Sigmoid colon (tissue), 7 donors: Measurements from ENCODE around the gene BATF2. TPM values are rescaled to one million over a fixed set of nuclear protein-coding genes. Genes with fewer than 3 reads are reported as not detected.
A peak's percentile ranks its signal among the peaks of the same experiment; 100 is the strongest.

Source experiments
- DNase-seq: peaks from one replicate; pipeline ENCODE4 v3.0.0-alpha.2; 2019
- H3K27ac ChIP-seq, 4 donors: fragments of 200-600 bp; sonication (generic); one replicate each; pipeline ENCODE4 v1.5.1; 2016 to 2019; ENCODE audit warnings: mild to moderate bottlenecking in 1 of 4
- H3K27me3 ChIP-seq, 3 donors: fragments of 200-600 bp; sonication (generic); one replicate each; pipeline ENCODE4 v1.5.1; 2019; ENCODE audit warnings: mild to moderate bottlenecking in 1 of 3
- H3K36me3 ChIP-seq, 4 donors: fragments of 200-600 bp; sonication (generic); one replicate each; pipeline ENCODE4 v1.5.1; 2016 to 2019
- H3K4me1 ChIP-seq, 4 donors: fragments of 200-600 bp; sonication (generic); one replicate each; pipeline ENCODE4 v1.5.1; 2017 to 2019
- H3K4me3 ChIP-seq, 4 donors: fragments of 200-600 bp; sonication (generic); one replicate each; pipeline ENCODE4 v1.5.1; 2017 to 2019; ENCODE audit warnings: mild to moderate bottlenecking in 2 of 4, moderate library complexity in 1 of 4
- H3K9me3 ChIP-seq, 4 donors: fragments of 200-600 bp in 3 of 4; sonication (generic) in 3 of 4; one replicate each; pipeline versions ENCODE4 v1.5.1 to v1.6.1; 2013 to 2019
- CTCF ChIP-seq, 4 experiments: fragments of 450-650 bp in 3 of 4; fragments of 200-600 bp in 1 of 4; IDR thresholded peaks; one replicate each; pipeline ENCODE4 v1.5.1; 2016 to 2019; ENCODE audit warnings: antibody characterized with exemption in 4 of 4, mild to moderate bottlenecking in 3 of 4, moderate library complexity in 2 of 4
- EP300 ChIP-seq, 4 donors: sonication (generic); formaldehyde crosslinking; IDR thresholded peaks; one replicate each; pipeline ENCODE4 v1.6.1; 2017; ENCODE audit warnings: antibody characterized with exemption in 4 of 4
- POLR2A ChIP-seq, 2 donors: fragments of 450-650 bp; IDR thresholded peaks; one replicate each; pipeline ENCODE4 v1.6.1; 2016; ENCODE audit warnings: antibody characterized with exemption in 2 of 2, mild to moderate bottlenecking in 2 of 2, moderate library complexity in 2 of 2
- POLR2AphosphoS5 ChIP-seq, 4 donors: sonication (generic); formaldehyde crosslinking; IDR thresholded peaks; one replicate each; pipeline ENCODE4 v1.6.1; 2017; ENCODE audit warnings: antibody characterized with exemption in 4 of 4
- WGBS, 2 donors: extraction: QIAGEN DNeasy Blood & Tissue Kit; methylation state at CpG; one replicate each; pipeline ENCODE4 v1.1.7; 2013; 5-methylcytosine and 5-hydroxymethylcytosine counted together
- intact Hi-C: fragments of 100-400 bp; cut with DNase I; formaldehyde crosslinking; loops from one replicate; pipeline ENCODE4 v1.15.1; 2023
- polyA plus RNA-seq, 3 donors: library from polyadenylated mRNA; stranded (reverse); fragments of 200-250 nt; gene quantifications; one replicate each; pipeline ENCODE4 v1.2.3, GENCODE V29; 2013
- total RNA-seq, 4 donors: library from RNA; depleted of rRNA; stranded (reverse); fragments of >200 nt; gene quantifications; one replicate each; pipeline ENCODE4 v1.1.0, GENCODE V29; 2016
- donor health status: healthy with polysubstance abuse.
- donor health status: Bipolar disorder and iron deficiency.
- donor health status: healthy.

The BATF2 gene
- total and polyA plus RNA-seq, 7 donors, result 1.8 to 31.3 (median 4.7) TPM

- Histone ChIP-seq H3K27ac (no peak overlapping the region), H3K4me3 (no peak overlapping the region), H3K36me3 (no peaks in the 10 kb centered on the region), H3K4me1 (peaks cover 0 to 8% (median 8%) of the 10 kb centered on the region in 4 donors), H3K27me3 (no peaks in the 10 kb centered on the region), H3K9me3 (no peaks in the 10 kb centered on the region)
- TF ChIP-seq EP300 (IDR thresholded peaks at IDR 0.05) (no peak), POLR2AphosphoS5 (IDR thresholded peaks at IDR 0.05) (no peak), CTCF (IDR thresholded peaks at IDR 0.05) (no peak), POLR2A (IDR thresholded peaks at IDR 0.05) (no peak)
- intact Hi-C loops, result no loop called here
- no peak for DNase-seq
- WGBS, 2 donors, result 73 to 77% methylated on average over 2 of the region's 2 CpGs
These were observed 20.1 kb downstream of the BATF2 start for GRCh38 chr11:64976651-64977050.

GRCh38 chr11:64974124-64974523, 22.6 kb downstream of the BATF2 start:
- H3K9me3 ChIP-seq, result no peaks in the 10 kb centered on the region
- no peak for DNase-seq
- WGBS, 2 donors, result 79% methylated on average over 5 of the region's 5 CpGs
- intact Hi-C loops, result no loop called here
- no peaks in the 10 kb centered on the region for H3K27me3 ChIP-seq
- no peak for TF ChIP-seq POLR2AphosphoS5 (IDR thresholded peaks at IDR 0.05)
- no peak for TF ChIP-seq CTCF (IDR thresholded peaks at IDR 0.05)
- TF ChIP-seq EP300 (IDR thresholded peaks at IDR 0.05), result no peak
- TF ChIP-seq POLR2A (IDR thresholded peaks at IDR 0.05), result no peak
- no peak overlapping the region for H3K4me3 ChIP-seq
- peaks cover 0 to 12% (median 10%) of the 10 kb centered on the region in 4 donors for H3K4me1 ChIP-seq
- H3K36me3 ChIP-seq, result no peaks in the 10 kb centered on the region
- no peak overlapping the region for H3K27ac ChIP-seq

GRCh38 chr11:64971421-64972233, 25.1 kb downstream of the BATF2 start, which contains the start of gene MAJIN:
TSS of gene MAJIN (minus strand) at chr11:64972108. CDS start at chr11:64959405, 12,703 bp downstream.
- Histone ChIP-seq H3K27me3 (no peaks in the 10 kb centered on the region), H3K36me3 (no peaks in the 10 kb centered on the region), H3K9me3 (no peaks in the 10 kb centered on the region), H3K4me3 (peak within 1 kb of the TSS; percentile 13 to 42 (median 30)), H3K27ac (peak within 1 kb of the TSS in 1 of 4 donors; percentile 30), H3K4me1 (peaks cover 0 to 12% (median 10%) of the 10 kb centered on the region in 4 donors)
- intact Hi-C loops, result no loop called here
- DNase-seq, result peak; percentile 93
- TF ChIP-seq POLR2AphosphoS5 (IDR thresholded peaks at IDR 0.05) (peak; percentile 3 to 68 (median 39)), POLR2A (IDR thresholded peaks at IDR 0.05) (no peak)
- WGBS, 2 donors, result 23 to 35% methylated on average over 69 of the region's 69 CpGs

- Histone ChIP-seq H3K9me3 (no peaks in the 10 kb centered on the region), H3K27me3 (no peaks in the 10 kb centered on the region), H3K27ac (no peak overlapping the region), H3K4me1 (peaks cover 0 to 12% (median 10%) of the 10 kb centered on the region in 4 donors), H3K4me3 (no peak overlapping the region), H3K36me3 (no peaks in the 10 kb centered on the region)
- TF ChIP-seq POLR2AphosphoS5 (IDR thresholded peaks at IDR 0.05), result no peak
- no peak for TF ChIP-seq CTCF (IDR thresholded peaks at IDR 0.05)
- no peak for TF ChIP-seq EP300 (IDR thresholded peaks at IDR 0.05)
- TF ChIP-seq POLR2A (IDR thresholded peaks at IDR 0.05), result no peak
- intact Hi-C loops, result no loop called here
- WGBS, 2 donors, result 19 to 62% methylated on average over 8 of the region's 8 CpGs
- DNase-seq, result no peak
These were observed 26.0 kb downstream of the BATF2 start for GRCh38 chr11:64970731-64971151.

GRCh38 chr11:64969209-64969608, 27.6 kb downstream of the BATF2 start:
- no peak overlapping the region for H3K4me3 ChIP-seq
- peaks cover 0 to 12% (median 10%) of the 10 kb centered on the region in 4 donors for H3K4me1 ChIP-seq
- no peaks in the 10 kb centered on the region for H3K27me3 ChIP-seq
- H3K9me3 ChIP-seq, result no peaks in the 10 kb centered on the region
- 10 to 48% methylated on average over 5 of the region's 5 CpGs for WGBS, 2 donors
- H3K36me3 ChIP-seq, result no peaks in the 10 kb centered on the region
- no peak overlapping the region for H3K27ac ChIP-seq
- DNase-seq, result no peak
- TF ChIP-seq CTCF (IDR thresholded peaks at IDR 0.05) (no peak), EP300 (IDR thresholded peaks at IDR 0.05) (no peak), POLR2A (IDR thresholded peaks at IDR 0.05) (no peak), POLR2AphosphoS5 (IDR thresholded peaks at IDR 0.05) (no peak)
- intact Hi-C loops, result no loop called here
